GM08714 (cell line): ENCODE results near the gene USP15.
"Not testable (repeated sequence)": the region's sequence is repeated elsewhere in the genome, so short reads cannot be mapped to it uniquely, and the experiment has no call there.

Source experiments
- H3K4me3 ChIP-seq: fragments of 200-500 bp; sonication (Bioruptor generic); 2 replicates; pipeline ENCODE4 v1.5.1; 2014; ENCODE audit warnings: mild to moderate bottlenecking, low read length, inconsistent platforms
- ZNF274 ChIP-seq: IDR thresholded peaks from 2 replicates; pipeline ENCODE4 v1.6.1; 2012; ENCODE audit warnings: mild to moderate bottlenecking, low read depth, low read length

Gene USP15

GRCh38 chr12:62306569-62307530, 46.6 kb downstream of the USP15 start:
- no peak for TF ChIP-seq ZNF274
- no peak overlapping the region for H3K4me3 ChIP-seq

- TF ChIP-seq ZNF274, result no peak
- H3K4me3 ChIP-seq, result no peak overlapping the region
These were observed 48.0 kb downstream of the USP15 start for GRCh38 chr12:62308201-62308600.

DNA sequence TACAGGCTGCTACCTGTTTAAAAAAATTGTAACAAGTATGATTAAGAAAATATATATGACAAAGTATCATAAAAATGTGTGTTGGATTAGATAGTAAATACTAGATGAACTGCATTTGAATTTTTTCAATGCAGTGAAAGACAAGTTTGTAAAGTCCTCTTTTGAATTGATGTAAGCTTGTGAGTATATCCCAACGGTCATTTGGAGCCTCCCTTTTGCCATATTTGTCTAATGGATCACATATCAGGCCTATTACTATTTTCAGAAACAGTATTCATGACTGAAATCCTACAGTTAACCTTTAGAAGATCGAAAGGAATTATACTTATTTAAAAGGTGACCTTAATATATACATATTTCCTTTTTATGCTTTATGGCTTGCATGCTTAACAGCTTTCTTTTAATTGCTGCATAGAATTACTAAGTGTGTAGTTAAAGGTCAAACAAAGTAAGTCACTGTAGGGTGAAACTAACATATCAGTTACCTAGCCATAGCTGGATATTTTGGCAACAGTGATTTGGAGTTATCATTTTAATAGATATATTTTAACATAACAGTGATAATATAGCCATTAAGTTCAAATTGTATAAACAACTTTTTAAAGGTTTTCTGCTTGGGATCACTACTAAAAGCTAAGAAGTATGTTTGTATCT, 53.6 kb downstream of the USP15 start:
- no peak overlapping the region for H3K4me3 ChIP-seq
- no peak for TF ChIP-seq ZNF274

DNA sequence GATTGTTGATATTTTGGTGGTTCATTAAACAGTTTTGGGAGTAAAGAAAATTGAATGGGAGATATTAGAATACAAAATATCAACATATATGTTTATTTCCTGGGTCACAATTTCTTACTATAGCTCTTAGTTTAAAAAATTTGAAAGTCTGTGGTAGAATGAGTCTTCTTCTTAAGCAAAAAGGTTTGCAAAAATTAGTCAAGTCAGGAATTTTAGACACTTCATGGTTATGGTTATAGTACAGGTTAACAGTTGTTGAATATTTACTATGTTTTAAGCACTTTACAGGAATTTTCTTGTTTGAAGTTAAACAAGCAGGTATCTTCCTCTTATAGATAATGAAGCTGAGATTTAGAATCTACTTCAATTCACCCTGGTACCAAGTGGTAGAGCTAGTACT, 56.8 kb downstream of the USP15 start:
- no peak for TF ChIP-seq ZNF274
- no peak overlapping the region for H3K4me3 ChIP-seq

DNA sequence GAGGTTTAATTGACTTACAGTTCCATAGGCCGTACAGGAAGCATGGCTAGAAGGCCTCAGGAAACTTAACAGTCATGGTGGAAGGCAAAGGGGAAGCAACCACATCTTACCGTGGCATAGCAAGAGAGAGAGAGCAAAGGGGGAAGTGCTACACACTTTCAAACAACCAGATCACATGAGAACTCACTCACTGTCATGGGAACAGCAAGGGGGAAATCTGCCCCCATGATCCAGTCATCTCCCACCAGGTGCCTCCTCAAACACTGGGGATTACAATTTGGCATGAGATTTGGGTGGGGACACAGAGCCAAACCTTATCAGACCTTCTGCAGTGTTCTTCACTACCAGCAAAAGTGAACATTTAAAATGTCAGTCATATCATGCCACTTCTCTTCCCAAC, 58.9 kb downstream of the USP15 start:
- no peak for TF ChIP-seq ZNF274
- no peak overlapping the region for H3K4me3 ChIP-seq

GRCh38 chr12:62320054-62320453, 59.9 kb downstream of the USP15 start:
- no peak overlapping the region for H3K4me3 ChIP-seq
- TF ChIP-seq ZNF274, result no peak

GRCh38 chr12:62323386-62323785, 63.2 kb downstream of the USP15 start:
- no peak for TF ChIP-seq ZNF274

GRCh38 chr12:62328296-62328921, 68.2 kb downstream of the USP15 start:
- TF ChIP-seq ZNF274, result no peak
- H3K4me3 ChIP-seq, result no peak overlapping the region

More at GRCh38 chr12:62323386-62323785, 63.2 kb downstream of the USP15 start:
- H3K4me3 ChIP-seq, result no peak overlapping the region

DNA sequence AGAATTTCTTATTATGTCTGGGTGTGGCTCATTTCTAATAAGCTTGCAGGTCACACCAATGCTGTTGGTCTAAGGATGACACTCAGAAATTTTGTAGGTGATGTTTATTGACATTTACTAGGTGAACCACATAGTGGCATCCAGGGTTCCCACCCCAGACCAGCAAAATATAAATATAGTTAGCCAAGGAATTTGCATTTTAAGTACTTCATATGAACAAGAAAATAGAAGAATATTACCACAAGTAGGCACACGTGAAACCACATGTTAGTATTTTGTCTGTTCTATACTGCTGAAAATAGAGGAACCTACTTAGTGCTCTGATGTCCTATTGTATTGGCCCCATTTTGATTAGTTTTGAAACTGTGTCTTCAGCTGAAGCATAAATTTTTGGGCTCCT, 71.1 kb downstream of the USP15 start:
- no peak for TF ChIP-seq ZNF274

DNA sequence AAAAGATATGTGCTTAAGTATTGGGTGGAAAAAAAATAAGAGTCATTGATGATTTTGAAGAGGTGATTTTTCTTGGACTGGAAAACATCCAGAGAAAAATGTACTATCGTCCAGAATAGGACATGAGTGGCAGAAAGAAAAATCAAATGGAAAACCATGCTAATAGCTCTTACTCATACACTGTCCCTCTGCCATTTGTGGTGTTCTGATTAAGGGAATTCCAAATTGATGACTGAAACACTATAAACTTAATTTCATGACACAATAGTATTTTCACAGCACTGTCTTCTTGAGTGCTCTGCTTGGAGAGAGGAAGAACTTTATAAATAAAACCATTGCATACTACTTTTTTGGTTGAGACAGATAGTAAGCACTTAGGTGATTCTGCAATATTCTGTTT, 72.4 kb downstream of the USP15 start:
- TF ChIP-seq ZNF274, result no peak
- no peak overlapping the region for H3K4me3 ChIP-seq

More for the DNA sequence above, 71.1 kb downstream of the USP15 start:
- H3K4me3 ChIP-seq, result no peak overlapping the region

- H3K4me3 ChIP-seq, result no peak overlapping the region
- TF ChIP-seq ZNF274, result no peak
These were observed 74.9 kb downstream of the USP15 start for GRCh38 chr12:62335057-62335456.

DNA sequence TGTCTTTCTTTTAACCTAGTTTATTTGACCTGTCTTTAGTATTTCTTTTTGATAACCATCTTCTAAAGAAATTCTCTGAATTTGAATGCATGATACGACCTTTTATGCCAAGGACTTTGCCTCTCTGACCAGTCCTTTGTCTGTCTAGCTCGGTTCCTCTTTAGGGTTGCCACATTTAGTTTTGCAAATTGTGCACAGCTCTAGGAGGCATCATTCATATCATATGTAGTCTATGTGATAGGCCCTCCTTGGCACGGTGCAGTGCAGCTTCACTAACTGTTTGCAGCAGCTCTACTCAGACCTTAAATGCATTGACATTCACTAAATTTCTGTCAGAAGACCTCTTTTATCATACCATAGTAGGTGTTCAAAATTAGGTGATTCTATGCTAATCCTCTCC, 75.6 kb downstream of the USP15 start:
- TF ChIP-seq ZNF274, result no peak
- no peak overlapping the region for H3K4me3 ChIP-seq

GRCh38 chr12:62337643-62338042, 77.4 kb downstream of the USP15 start:
- not testable (repeated sequence) for H3K4me3 ChIP-seq

- H3K4me3 ChIP-seq, result not testable (repeated sequence)
These were observed 82.6 kb downstream of the USP15 start for GRCh38 chr12:62342614-62343303.

DNA sequence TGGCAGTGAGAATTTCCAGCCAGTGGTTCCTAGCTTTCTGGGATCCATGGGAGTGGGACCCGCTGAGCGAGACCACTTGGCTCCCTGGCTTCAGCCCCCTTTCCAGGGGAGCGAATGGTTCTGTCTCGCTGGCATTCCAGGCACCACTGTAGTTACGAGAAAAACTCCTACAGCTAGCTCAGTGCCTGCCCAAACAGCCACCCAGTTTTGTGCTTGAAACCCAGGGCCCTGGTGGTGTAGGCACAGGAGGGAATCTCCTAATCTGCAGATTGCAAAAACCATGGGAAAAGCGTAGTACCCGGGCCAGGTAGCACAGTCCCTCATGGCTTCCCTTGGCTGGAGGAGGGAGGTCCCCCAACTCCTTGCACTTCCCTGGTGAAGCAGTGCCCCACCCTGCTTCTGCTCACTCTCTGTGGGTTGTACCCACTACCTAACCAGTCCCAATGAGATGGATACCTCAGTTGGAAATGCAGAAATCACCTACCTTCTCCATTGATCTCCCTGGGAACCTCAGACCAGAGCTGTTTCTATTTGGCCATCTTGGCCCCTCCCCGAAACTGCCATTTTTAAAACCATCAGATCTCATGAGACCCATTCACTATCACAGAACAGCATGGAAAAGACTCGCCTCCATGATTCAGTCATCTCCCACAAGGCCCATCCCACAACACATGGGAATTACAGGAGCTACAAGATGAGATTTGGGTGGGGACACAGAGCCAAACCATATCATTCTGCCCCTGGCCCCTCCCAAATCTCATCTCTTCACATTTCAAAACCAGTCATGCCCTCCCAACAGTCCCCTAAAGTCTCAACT, 83.3 kb downstream of the USP15 start:
- H3K4me3 ChIP-seq, result not testable (repeated sequence)

DNA sequence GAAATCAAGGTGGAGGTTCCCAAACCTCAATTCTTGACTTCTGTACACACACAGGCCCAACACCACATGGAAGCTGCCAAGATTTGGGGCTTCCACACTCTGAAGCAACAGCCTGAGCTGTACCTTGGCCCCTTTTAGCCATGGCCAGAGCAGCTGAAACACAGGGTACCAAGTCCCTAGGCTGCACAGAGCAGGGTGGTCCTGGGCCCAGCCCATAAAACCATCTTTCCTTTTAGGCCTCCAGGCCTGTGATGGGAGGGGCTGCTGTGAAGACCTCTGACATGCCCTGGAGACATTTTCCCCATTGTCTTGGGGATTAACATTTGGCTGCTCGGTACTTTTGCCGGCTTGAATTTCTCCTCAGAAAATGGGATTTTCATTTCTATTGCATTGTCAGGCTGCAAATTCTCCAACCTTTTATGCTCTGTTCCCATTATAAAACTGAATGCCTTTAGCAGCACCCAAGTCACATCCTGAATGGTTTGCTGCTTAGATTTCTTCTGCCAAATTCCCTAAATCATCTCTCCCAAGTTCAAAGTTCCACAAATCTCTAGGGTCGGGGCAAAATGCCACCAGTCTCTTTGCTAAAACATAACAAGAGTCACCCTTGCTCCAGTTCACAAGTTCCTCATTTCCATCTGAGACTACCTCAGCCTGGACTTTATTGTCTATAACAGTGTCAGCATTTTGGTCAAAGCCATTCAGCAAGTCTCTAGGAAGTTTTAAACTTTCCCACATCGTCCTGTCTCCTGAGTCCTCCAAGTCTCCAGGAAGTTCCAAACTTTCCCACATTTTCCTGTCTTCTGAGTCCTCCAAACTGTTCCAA, 84.7 kb downstream of the USP15 start:
- H3K4me3 ChIP-seq, result not testable (repeated sequence)
